ENCODE data around the gene VMAC.

VMAC gene

DNA sequence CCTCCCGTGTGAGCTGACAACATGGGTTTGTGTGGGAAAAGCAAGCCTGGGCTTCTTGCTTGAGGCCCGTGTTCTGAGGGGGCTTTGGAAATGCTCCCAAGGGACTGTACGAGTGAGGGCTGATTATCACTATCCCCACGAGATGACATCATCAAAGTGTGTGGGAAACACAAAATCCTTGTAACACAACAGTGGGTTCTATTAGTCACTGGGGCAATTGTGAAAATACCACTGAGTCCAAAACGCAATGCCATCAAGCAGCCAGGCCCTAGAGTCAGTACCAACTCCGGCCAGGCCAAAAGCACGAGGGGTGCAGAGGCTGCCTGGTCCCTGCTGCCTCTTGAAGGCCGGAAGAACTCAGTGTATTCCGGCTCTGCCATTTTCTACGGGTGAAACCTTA, 39.0 kb downstream of the VMAC start:
- no peak for TF ChIP-seq EZH2phosphoT487 (IDR thresholded peaks at IDR 0.05; ENCODE audit: borderline replicate concordance, low read length)
- no peak for TF ChIP-seq CTCF (IDR thresholded peaks at IDR 0.05; ENCODE audit: low read depth, low read length, poor library complexity, severe bottlenecking)
- H3K27ac ChIP-seq (ENCODE audit: low read depth, low read length) = no peak overlapping the region
- H3K27me3 ChIP-seq (ENCODE audit: control insufficient read depth, low read length) = no peaks in the 10 kb centered on the region
- no peak overlapping the region for H3K4me2 ChIP-seq (ENCODE audit: low read length)
- no peak overlapping the region for H3K4me3 ChIP-seq (ENCODE audit: low read length)
- no peaks in the 10 kb centered on the region for H3K9me3 ChIP-seq (ENCODE audit: control insufficient read depth, insufficient read depth, low read length)
- H3K9me2 ChIP-seq (replicated peaks; ENCODE audit: control insufficient read depth, low read length) = no peaks in the 10 kb centered on the region
- peaks cover 42% of the 10 kb centered on the region for H3K36me3 ChIP-seq (ENCODE audit: control insufficient read depth, low read length)
- no peaks in the 10 kb centered on the region for H3K4me1 ChIP-seq (ENCODE audit: control insufficient read depth, low read length)
- H3K79me2 ChIP-seq (ENCODE audit: control insufficient read depth, low read length) = peaks cover 72% of the 10 kb centered on the region
- H3F3A ChIP-seq (ENCODE audit: control insufficient read depth, insufficient read depth) = no peaks in the 10 kb centered on the region
- peaks cover 12% of the 10 kb centered on the region; the same call in 1 of the 2 replicates for H4K20me1 ChIP-seq (ENCODE audit: control insufficient read depth, insufficient read depth, low read depth, low read length)

GRCh38 chr19:5947435-5947834, 42.8 kb downstream of the VMAC start:
- no peak overlapping the region for H3K4me2 ChIP-seq (ENCODE audit: low read length)

DNA sequence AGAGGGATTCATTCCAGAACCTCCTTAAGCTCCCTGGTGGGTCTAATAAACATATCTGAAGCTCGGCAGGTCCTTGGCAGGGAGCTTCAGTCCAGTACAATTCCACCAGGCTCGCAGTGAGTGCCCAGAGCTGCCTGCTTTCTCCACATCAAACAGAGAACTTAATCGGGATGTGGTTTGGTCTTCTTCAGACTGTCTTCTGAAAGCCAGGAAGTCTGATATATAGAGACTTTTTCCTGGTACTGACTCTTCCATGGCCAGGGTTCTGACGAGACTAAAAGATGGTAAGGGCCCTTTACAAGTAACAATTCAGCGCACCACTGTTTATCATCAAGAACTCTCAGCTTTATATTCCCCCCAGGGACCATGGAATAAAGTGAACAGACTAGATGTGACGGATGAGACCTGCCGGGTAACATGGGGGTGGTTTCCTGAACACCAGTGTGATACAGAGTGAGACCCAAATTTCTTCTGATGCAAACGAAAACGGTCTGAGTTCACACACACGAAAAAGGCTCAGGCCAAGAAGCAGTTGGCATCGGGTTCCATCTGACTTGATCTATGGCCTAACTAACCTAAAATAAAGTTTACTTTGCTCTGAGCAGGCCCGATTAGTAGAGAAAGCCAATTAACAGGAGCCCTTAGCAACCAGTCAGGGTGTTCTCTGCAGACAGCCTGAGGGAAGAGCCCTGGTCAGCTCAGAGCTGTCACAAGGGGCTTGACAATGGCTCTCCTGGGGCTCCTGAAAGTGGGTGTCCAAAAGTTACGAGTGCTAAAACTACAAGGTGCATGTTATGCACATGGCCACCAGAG, 44.3 kb downstream of the VMAC start:
- Histone ChIP-seq H4K20me1 (ENCODE audit: control insufficient read depth, insufficient read depth, low read depth, low read length) (peaks cover 33% of the 10 kb centered on the region), H3K4me2 (ENCODE audit: low read length) (no peak overlapping the region), H3K36me3 (ENCODE audit: control insufficient read depth, low read length) (peaks cover 55% of the 10 kb centered on the region), H3K79me2 (ENCODE audit: control insufficient read depth, low read length) (peaks cover 97% of the 10 kb centered on the region), H3K9me2 (replicated peaks; ENCODE audit: control insufficient read depth, low read length) (no peaks in the 10 kb centered on the region), H3K4me1 (ENCODE audit: control insufficient read depth, low read length) (peaks cover 28% of the 10 kb centered on the region), H3K27ac (ENCODE audit: low read depth, low read length) (no peak overlapping the region), H3F3A (ENCODE audit: control insufficient read depth, insufficient read depth) (no peaks in the 10 kb centered on the region), H3K4me3 (ENCODE audit: low read length) (no peak overlapping the region), H3K27me3 (ENCODE audit: control insufficient read depth, low read length) (no peaks in the 10 kb centered on the region), H3K9me3 (ENCODE audit: control insufficient read depth, insufficient read depth, low read length) (no peaks in the 10 kb centered on the region)
- TF ChIP-seq EZH2phosphoT487 (IDR thresholded peaks at IDR 0.05; ENCODE audit: borderline replicate concordance, low read length) (no peak), CTCF (IDR thresholded peaks at IDR 0.05; ENCODE audit: low read depth, low read length, poor library complexity, severe bottlenecking) (no peak)

More at GRCh38 chr19:5947435-5947834, 42.8 kb downstream of the VMAC start:
- Histone ChIP-seq H3K36me3 (ENCODE audit: control insufficient read depth, low read length) (peaks cover 52% of the 10 kb centered on the region), H3K4me3 (ENCODE audit: low read length) (no peak overlapping the region), H3K27me3 (ENCODE audit: control insufficient read depth, low read length) (no peaks in the 10 kb centered on the region), H3K9me3 (ENCODE audit: control insufficient read depth, insufficient read depth, low read length) (no peaks in the 10 kb centered on the region), H4K20me1 (ENCODE audit: control insufficient read depth, insufficient read depth, low read depth, low read length) (peaks cover 25% of the 10 kb centered on the region; the same call in 1 of the 2 replicates), H3K4me1 (ENCODE audit: control insufficient read depth, low read length) (peaks cover 13% of the 10 kb centered on the region), H3K27ac (ENCODE audit: low read depth, low read length) (no peak overlapping the region), H3F3A (ENCODE audit: control insufficient read depth, insufficient read depth) (no peaks in the 10 kb centered on the region), H3K79me2 (ENCODE audit: control insufficient read depth, low read length) (peaks cover 96% of the 10 kb centered on the region), H3K9me2 (replicated peaks; ENCODE audit: control insufficient read depth, low read length) (no peaks in the 10 kb centered on the region)
- no peak for TF ChIP-seq CTCF (IDR thresholded peaks at IDR 0.05; ENCODE audit: low read depth, low read length, poor library complexity, severe bottlenecking)
- no peak for TF ChIP-seq EZH2phosphoT487 (IDR thresholded peaks at IDR 0.05; ENCODE audit: borderline replicate concordance, low read length)

All from DOHH2 (cell line).